H1 (cell line): ENCODE data around the gene PAX8. TPM values are rescaled to one million over a fixed set of nuclear protein-coding genes. Genes with fewer than 3 reads are reported as not detected.

ENCODE experiments used
- CTCF ChIA-PET: fragments of 300-600 bp; sonication (Branson Sonifier 250); formaldehyde crosslinking; loops from one replicate; lab custom pipeline; 2021; ENCODE audit not compliant: partially characterized antibody; lab: Charles Lee
- POLR2A ChIA-PET: fragments of 300-600 bp; sonication (Branson Sonifier 250); formaldehyde crosslinking; loops from one replicate; lab custom pipeline; 2021; ENCODE audit warnings: inconsistent platforms; ENCODE audit not compliant: partially characterized antibody; lab: Charles Lee
- DNase-seq, 2 experiments: peaks; one replicate each; pipeline versions ENCODE4 v3.0.0 to v3.0.0-alpha.2; 2010 to 2022; ENCODE audit warnings: low spot score in 2 of 2, low read depth in 1 of 2, mixed read lengths in 1 of 2
- FAIRE-seq: peaks from 2 replicates; lab custom pipeline; 2011; peaks lifted over from hg19 to GRCh38; lab: Jason Lieb, UNC
- H2AFZ ChIP-seq: 2 replicates; pipeline ENCODE4 v1.8.1; 2012; ENCODE audit warnings: low read length, inconsistent platforms
- H2AK5ac ChIP-seq: 2 replicates; pipeline ENCODE4 v1.6.1; 2013; ENCODE audit warnings: low read depth, low read length
- H2BK120ac ChIP-seq: replicated peaks from 2 replicates; pipeline ENCODE3; 2013; ENCODE audit warnings: low read depth, low read length, inconsistent platforms
- H2BK12ac ChIP-seq: 2 replicates; pipeline ENCODE4 v1.6.1; 2013; ENCODE audit warnings: low read depth, low read length
- H2BK15ac ChIP-seq: 2 replicates; pipeline ENCODE4 v1.6.1; 2013; ENCODE audit warnings: low read length
- H2BK20ac ChIP-seq: 2 replicates; pipeline ENCODE4 v1.6.1; 2013; ENCODE audit warnings: low read length
- H2BK5ac ChIP-seq: 2 replicates; pipeline ENCODE4 v1.6.1; 2013; ENCODE audit warnings: low read depth, low read length
- H3K14ac ChIP-seq: 2 replicates; pipeline ENCODE4 v1.6.1; 2013; ENCODE audit warnings: inconsistent platforms; ENCODE audit not compliant: insufficient read length
- H3K18ac ChIP-seq: 2 replicates; pipeline ENCODE4 v1.6.1; 2013; ENCODE audit warnings: low read length; ENCODE audit errors: extremely low read depth
- H3K23ac ChIP-seq: 2 replicates; pipeline ENCODE4 v1.6.1; 2013; ENCODE audit warnings: inconsistent platforms; ENCODE audit not compliant: insufficient read length
- H3K23me2 ChIP-seq: 2 replicates; pipeline ENCODE4 v1.6.1; 2013; ENCODE audit warnings: low read depth, low read length
- H3K27ac ChIP-seq: 2 replicates; pipeline ENCODE4 v1.6.1; 2011; ENCODE audit warnings: low read depth, low read length, inconsistent platforms
- H3K27me3 ChIP-seq, 4 experiments: replicated peaks in 1 of 4; 1 replicate in 1 of 4; 2 replicates in 3 of 4; pipeline versions ENCODE4 v1.6.1 to v1.8.1; 2011 to 2013; ENCODE audit warnings: low read length in 3 of 4, mild to moderate bottlenecking in 3 of 4, inconsistent platforms in 2 of 4, mixed read lengths in 2 of 4, moderate library complexity in 1 of 4; ENCODE audit not compliant: control insufficient read depth in 3 of 4, insufficient read depth in 3 of 4; ENCODE audit errors: extremely low read depth in 1 of 4
- H3K36me3 ChIP-seq, 4 experiments: 2 replicates each; pipeline versions ENCODE4 v1.6.1 to v1.8.1; 2011 to 2013; ENCODE audit warnings: mild to moderate bottlenecking in 4 of 4, low read length in 3 of 4, moderate library complexity in 2 of 4, control low read depth in 1 of 4, inconsistent platforms in 1 of 4; ENCODE audit not compliant: insufficient read depth in 4 of 4, control insufficient read depth in 2 of 4
- H3K4ac ChIP-seq: replicated peaks from 2 replicates; pipeline ENCODE3; 2013; ENCODE audit warnings: low read length, low read depth, mixed read lengths, inconsistent platforms; ENCODE audit not compliant: insufficient read length
- H3K4me1 ChIP-seq, 4 experiments: replicated peaks in 1 of 4; 1 replicate in 1 of 4; 2 replicates in 3 of 4; pipeline versions ENCODE4 v1.6.1 to v1.8.1; 2011 to 2013; ENCODE audit warnings: low read length in 3 of 4, inconsistent platforms in 2 of 4, mixed read lengths in 1 of 4; ENCODE audit not compliant: insufficient read depth in 4 of 4, control insufficient read depth in 3 of 4
- H3K4me2 ChIP-seq, 2 experiments: 2 replicates each; pipeline versions ENCODE4 v1.6.1 to v1.8.1; 2011 to 2013; ENCODE audit warnings: low read depth in 2 of 2, low read length in 2 of 2, control low read depth in 1 of 2, inconsistent platforms in 1 of 2, mild to moderate bottlenecking in 1 of 2; ENCODE audit not compliant: insufficient read depth in 1 of 2
- H3K4me3 ChIP-seq, 4 experiments: fragments of 200-600, 300-600 bp in 1 of 4; sonication (generic), shearing (Covaris generic), sonication (Bioruptor Twin) in 1 of 4; 2 replicates each; pipeline versions ENCODE4 v1.5.1 to v1.8.1; 2011 to 2016; ENCODE audit warnings: low read length in 4 of 4, low read depth in 3 of 4, control low read depth in 2 of 4, inconsistent platforms in 2 of 4, mild to moderate bottlenecking in 2 of 4, mixed read lengths in 1 of 4, moderate library complexity in 1 of 4; ENCODE audit not compliant: insufficient read depth in 2 of 4; ENCODE audit errors: extremely low read depth in 1 of 4
- H3K56ac ChIP-seq: replicated peaks from 2 replicates; pipeline ENCODE3; 2013; ENCODE audit warnings: low read depth, mild to moderate bottlenecking, mixed read lengths, low read length, inconsistent platforms; ENCODE audit not compliant: insufficient read length
- H3K79me1 ChIP-seq: 2 replicates; pipeline ENCODE4 v1.6.1; 2013; ENCODE audit warnings: low read depth, low read length, control low read depth
- H3K79me2 ChIP-seq, 2 experiments: 2 replicates each; pipeline versions ENCODE4 v1.6.1 to v1.8.1; 2012 to 2013; ENCODE audit warnings: low read length in 2 of 2, mild to moderate bottlenecking in 2 of 2, inconsistent platforms in 1 of 2; ENCODE audit not compliant: insufficient read depth in 2 of 2, control insufficient read depth in 1 of 2
- H3K9ac ChIP-seq, 4 experiments: replicated peaks in 1 of 4; 1 replicate in 1 of 4; 2 replicates in 3 of 4; pipeline versions ENCODE4 v1.6.1 to v1.8.1; 2011 to 2013; ENCODE audit warnings: low read depth in 3 of 4, low read length in 3 of 4, control low read depth in 2 of 4, mild to moderate bottlenecking in 2 of 4, moderate library complexity in 2 of 4, inconsistent platforms in 1 of 4; ENCODE audit errors: extremely low read depth in 1 of 4
- H3K9me3 ChIP-seq, 2 experiments: 2 replicates each; pipeline versions ENCODE4 v1.6.1 to v1.8.1; 2012 to 2013; ENCODE audit warnings: mild to moderate bottlenecking in 2 of 2, moderate library complexity in 2 of 2, control low read depth in 1 of 2, inconsistent platforms in 1 of 2, low read depth in 1 of 2, low read length in 1 of 2, mixed read lengths in 1 of 2; ENCODE audit not compliant: insufficient read depth in 2 of 2
- H4K20me1 ChIP-seq, 2 experiments: replicated peaks in 1 of 2; 2 replicates each; pipeline versions ENCODE3 to v1.8.1; 2011 to 2013; ENCODE audit warnings: inconsistent platforms in 2 of 2, low read length in 2 of 2, mild to moderate bottlenecking in 1 of 2; ENCODE audit not compliant: insufficient read depth in 2 of 2, control insufficient read depth in 1 of 2
- H4K5ac ChIP-seq: 2 replicates; pipeline ENCODE4 v1.6.1; 2013; ENCODE audit warnings: low read length, low read depth, mixed read lengths, inconsistent platforms; ENCODE audit not compliant: insufficient read length
- H4K8ac ChIP-seq: 2 replicates; pipeline ENCODE4 v1.8.0; 2013; ENCODE audit warnings: mild to moderate bottlenecking, moderate library complexity, low read length, inconsistent platforms; ENCODE audit not compliant: insufficient read depth; ENCODE audit errors: extremely low read depth
- H4K91ac ChIP-seq: replicated peaks from 2 replicates; pipeline ENCODE3; 2013; ENCODE audit warnings: low read length, mixed read lengths, inconsistent platforms; ENCODE audit not compliant: insufficient read length
- ASH2L ChIP-seq: fragments of 200-600, 300-600 bp; sonication (generic); IDR thresholded peaks from one replicate; pipeline ENCODE4 v1.7.1; 2017; ENCODE audit warnings: low read length
- BRCA1 ChIP-seq: IDR thresholded peaks from 2 replicates; pipeline ENCODE4 v1.6.1; 2012; ENCODE audit warnings: low read depth, low read length, improper control_type of control experiment
- CTBP2 ChIP-seq: IDR thresholded peaks from 2 replicates; pipeline ENCODE4 v1.7.0; 2011; ENCODE audit warnings: borderline replicate concordance, mild to moderate bottlenecking, moderate library complexity, mixed read lengths, low read length; ENCODE audit not compliant: insufficient read depth, insufficient read length
- GABPA ChIP-seq: IDR thresholded peaks from 2 replicates; pipeline ENCODE4 v1.6.1; 2011; ENCODE audit warnings: mild to moderate bottlenecking, low read length, moderate library complexity, borderline replicate concordance; ENCODE audit not compliant: insufficient read depth
- KDM1A ChIP-seq: fragments of 200-600, 300-600 bp; sonication (generic); IDR thresholded peaks from 2 replicates; pipeline ENCODE4 v1.7.1; 2016; ENCODE audit warnings: mild to moderate bottlenecking, low read length, borderline replicate concordance
- KDM4A ChIP-seq: IDR thresholded peaks from one replicate; pipeline ENCODE4 v1.7.1; 2012; ENCODE audit warnings: low read depth, mild to moderate bottlenecking, moderate library complexity, low read length, inconsistent platforms; ENCODE audit not compliant: severe bottlenecking
- MAFK ChIP-seq: IDR thresholded peaks from 2 replicates; pipeline ENCODE4 v1.6.1; 2012; ENCODE audit warnings: low read depth, mild to moderate bottlenecking, improper control_type of control experiment, low read length
- RXRA ChIP-seq: IDR thresholded peaks from 2 replicates; pipeline ENCODE4 v1.6.1; 2011; ENCODE audit warnings: low read depth, mild to moderate bottlenecking, low read length, moderate library complexity; ENCODE audit not compliant: insufficient read depth
- SIN3A ChIP-seq, 2 experiments: IDR thresholded peaks in 1 of 2; conservative IDR thresholded peaks in 1 of 2; 2 replicates each; pipeline ENCODE4 v1.6.1; 2011 to 2012; ENCODE audit warnings: low read length in 2 of 2, improper control_type of control experiment in 1 of 2, low read depth in 1 of 2, mild to moderate bottlenecking in 1 of 2
- USF2 ChIP-seq: IDR thresholded peaks from 2 replicates; pipeline ENCODE4 v1.6.1; 2011; ENCODE audit warnings: low read length, improper control_type of control experiment
- YY1 ChIP-seq: IDR thresholded peaks from 2 replicates; pipeline ENCODE4 v1.6.1; 2011; ENCODE audit warnings: low read depth, mild to moderate bottlenecking, low read length
- WGBS, 2 experiments: shearing (Covaris generic) in 1 of 2; methylation state at CpG; one replicate each; pipeline versions ENCODE4 v1.1.6 to v1.1.7; 2013 to 2015; ENCODE audit warnings: low lambda C conversion rate in 2 of 2, mixed read lengths in 2 of 2, inconsistent platforms in 1 of 2, low coverage in 1 of 2, missing lambda C conversion rate in 1 of 2; ENCODE audit not compliant: insufficient replicate concordance in 2 of 2, insufficient coverage in 1 of 2, insufficient read length in 1 of 2; ENCODE audit errors: extremely low coverage in 1 of 2, missing lambda C conversion rate in 1 of 2; 5-methylcytosine and 5-hydroxymethylcytosine counted together
- polyA plus RNA-seq, 7 experiments: library from polyadenylated mRNA; depleted of rRNA in 3 of 7; stranded (reverse) in 5 of 7; unstranded in 2 of 7; fragments of >200 nt in 5 of 7; fragments of 200-250 nt in 2 of 7; gene quantifications; 1 replicate in 5 of 7; 2 replicates in 1 of 7; 4 replicates in 1 of 7; pipeline versions ENCODE4 v1.2.1 to v1.2.3, GENCODE V29; 2011 to 2013; ENCODE audit warnings: missing spikeins in 2 of 7, mixed read lengths in 2 of 7
- total RNA-seq: library from RNA; stranded (reverse); fragmentation: NEBNext Ultra II Directional; extraction: Animal tissue kit (Norgen Biotek cat#: 25700); gene quantifications from 2 replicates; pipeline ENCODE4 v1.2.1, GENCODE V29; 2021

PAX8 gene
- total and polyA plus RNA-seq, 2 of the 8 experiments (the other 6 are each of a cell fraction or from before 2014, with no cell fraction given): 0.02 TPM; not detected in 1

GRCh38 chr2:113218283-113219091, 60.2 kb downstream of the PAX8 start:
- WGBS, 2 experiments: 94% methylated on average over 8 of the region's 8 CpGs; no CpG with 5 or more reads in 1 of the 2 experiments
- Histone ChIP-seq H3K18ac (no peak overlapping the region), H3K79me2 (no peaks in the 10 kb centered on the region), H2AFZ (no peak overlapping the region), H4K20me1 (no peaks in the 10 kb centered on the region), H4K8ac (no peak overlapping the region), H3K36me3 (no peaks in the 10 kb centered on the region), H4K91ac (no peak overlapping the region), H2BK5ac (no peak overlapping the region), H3K79me1 (no peaks in the 10 kb centered on the region), H3K4me2 (no peak overlapping the region), H2BK12ac (no peak overlapping the region), H3K56ac (no peak overlapping the region), H2BK120ac (no peak overlapping the region), H3K4me1 (peaks cover 0 to 5% (median 4%) of the 10 kb centered on the region in 4 experiments; a peak in 4 of 7 replicates), H2BK20ac (no peak overlapping the region), H3K23me2 (no peaks in the 10 kb centered on the region), H3K4me3 (no peak overlapping the region), H2BK15ac (no peak overlapping the region), H3K27me3 (no peaks in the 10 kb centered on the region), H3K23ac (no peak overlapping the region), H4K5ac (no peak overlapping the region), H3K9ac (no peak overlapping the region), H2AK5ac (no peak overlapping the region), H3K27ac (no peak overlapping the region), H3K4ac (no peak overlapping the region), H3K9me3 (no peaks in the 10 kb centered on the region), H3K14ac (no peak overlapping the region)
- DNase-seq (no peak), FAIRE-seq (no peak)
- POLR2A ChIA-PET: no interaction called here
- CTCF ChIA-PET: interaction anchor here (1.5 to 3.8 kb wide), 7 partner anchors 12 to 80 kb away, joined by 5 to 24 read pairs (median 16); no protein-coding TSS in a partner anchor
- TF ChIP-seq ASH2L (no peak), KDM4A (no peak), USF2 (no peak), CTBP2 (no peak), GABPA (no peak), SIN3A (conservative IDR thresholded peaks at IDR 0.05 in 1 of 2, IDR thresholded peaks at IDR 0.05 in 1 of 2; ENCODE audit: low read depth in 1 of 2, low read length in 2 of 2) (no peak), BRCA1 (no peak), KDM1A (no peak), MAFK (no peak), RXRA (no peak), YY1 (no peak)
